GM23338 (cell line): ENCODE data around the gene CRACDL. TPM values are rescaled to one million over a fixed set of nuclear protein-coding genes. Genes with fewer than 3 reads are reported as not detected.

Source experiments
- ATAC-seq: fragments of 200-7000 bp; cut with Tn5 transposase; 3 replicates; pipeline ENCODE4 v1.9.1; 2020
- DNase-seq: peaks from one replicate; pipeline ENCODE4 v3.0.0-alpha.2; 2015; ENCODE audit warnings: low spot score
- H2AFZ ChIP-seq: fragments of 200-600 bp; sonication (generic); 2 replicates; pipeline ENCODE4 v1.8.0; 2016; ENCODE audit warnings: antibody characterized with exemption, mild to moderate bottlenecking, moderate library complexity
- H3F3A ChIP-seq: fragments of 200-600 bp; sonication (generic); replicated peaks from 2 replicates; pipeline ENCODE4 v1.8.0; 2017; ENCODE audit warnings: antibody characterized with exemption, mixed run types, low read depth
- H3K27ac ChIP-seq: fragments of 200-600 bp; sonication (generic); 2 replicates; pipeline ENCODE4 v1.6.1; 2016; ENCODE audit warnings: low read depth
- H3K27me3 ChIP-seq: fragments of 200-600 bp; sonication (generic); 2 replicates; pipeline ENCODE4 v1.8.0; 2016; ENCODE audit warnings: mild to moderate bottlenecking, mixed run types, moderate library complexity; ENCODE audit not compliant: insufficient read depth
- H3K36me3 ChIP-seq: fragments of 200-600 bp; sonication (generic); 2 replicates; pipeline ENCODE4 v1.8.0; 2016; ENCODE audit warnings: mild to moderate bottlenecking; ENCODE audit not compliant: insufficient read depth
- H3K4me1 ChIP-seq: fragments of 200-600 bp; sonication (generic); 2 replicates; pipeline ENCODE4 v1.8.0; 2016; ENCODE audit warnings: mild to moderate bottlenecking, moderate library complexity; ENCODE audit not compliant: insufficient read depth
- H3K4me2 ChIP-seq: fragments of 200-600 bp; sonication (generic); 2 replicates; pipeline ENCODE4 v1.7.1; 2017; ENCODE audit warnings: mixed run types
- H3K4me3 ChIP-seq: fragments of 200-600 bp; sonication (generic); 2 replicates; pipeline ENCODE4 v1.6.1; 2016; ENCODE audit warnings: mixed run types
- H3K79me2 ChIP-seq: fragments of 200-600 bp; sonication (generic); replicated peaks from 2 replicates; pipeline ENCODE4 v1.8.0; 2017; ENCODE audit warnings: mild to moderate bottlenecking; ENCODE audit not compliant: insufficient read depth
- H3K9me2 ChIP-seq: fragments of 200-600 bp; sonication (generic); 2 replicates; pipeline ENCODE4 v1.8.0; 2017; ENCODE audit not compliant: insufficient read depth
- H4K20me1 ChIP-seq: fragments of 200-600 bp; sonication (generic); replicated peaks from 2 replicates; pipeline ENCODE4 v1.8.0; 2017; ENCODE audit warnings: mild to moderate bottlenecking; ENCODE audit not compliant: insufficient read depth
- H3K27ac Mint-ChIP-seq: 2 replicates; pipeline ENCODE4 v1.8.0; 2020; ENCODE audit warnings: inconsistent platforms, mild to moderate bottlenecking, moderate library complexity, mixed read lengths
- H3K27me3 Mint-ChIP-seq: 3 replicates; pipeline ENCODE4 v1.8.0; 2022; ENCODE audit warnings: low read depth, mild to moderate bottlenecking, moderate library complexity, mixed read lengths, inconsistent platforms; ENCODE audit not compliant: insufficient read depth, poor library complexity
- H3K36me3 Mint-ChIP-seq: 3 replicates; pipeline ENCODE4 v1.8.0; 2021; ENCODE audit warnings: low read depth, mild to moderate bottlenecking, inconsistent platforms, moderate library complexity, mixed read lengths
- H3K4me1 Mint-ChIP-seq: 3 replicates; pipeline ENCODE4 v1.8.0; 2020; ENCODE audit warnings: mild to moderate bottlenecking, inconsistent platforms, mixed read lengths
- H3K4me3 Mint-ChIP-seq: 3 replicates; pipeline ENCODE4 v1.8.0; 2021; ENCODE audit warnings: moderate library complexity, mild to moderate bottlenecking, inconsistent platforms, mixed read lengths
- H3K9me3 Mint-ChIP-seq: 3 replicates; pipeline ENCODE4 v1.8.0; 2020; ENCODE audit warnings: moderate library complexity, mild to moderate bottlenecking, inconsistent platforms, mixed read lengths
- CREB1 ChIP-seq: fragments of 250-450 bp; sonication (Bioruptor Pico); IDR thresholded peaks from 2 replicates; pipeline ENCODE4 v1.5.0; 2020; ENCODE audit warnings: low read depth, mild to moderate bottlenecking, moderate library complexity
- CTCF ChIP-seq, 2 experiments: fragments of 200-600 bp in 1 of 2; sonication (generic) in 1 of 2; conservative IDR thresholded peaks; 2 replicates each; pipeline versions ENCODE4 v1.5.1 to v1.6.1; 2016 to 2017; ENCODE audit warnings: antibody characterized with exemption in 2 of 2, low read depth in 2 of 2, mild to moderate bottlenecking in 2 of 2, moderate library complexity in 1 of 2
- ETS1 ChIP-seq: IDR thresholded peaks from 2 replicates; pipeline ENCODE4 v1.6.1; 2016; ENCODE audit warnings: antibody characterized with exemption
- JUNB ChIP-seq: IDR thresholded peaks from one replicate; pipeline ENCODE4 v1.6.1; 2016; ENCODE audit warnings: antibody characterized with exemption; ENCODE audit not compliant: unreplicated experiment
- NANOG ChIP-seq: IDR thresholded peaks from 2 replicates; pipeline ENCODE4 v1.6.1; 2016; ENCODE audit warnings: antibody characterized with exemption, borderline replicate concordance
- POLR2AphosphoS5 ChIP-seq: IDR thresholded peaks from 2 replicates; pipeline ENCODE4 v1.6.1; 2016; ENCODE audit warnings: antibody characterized with exemption, low read depth
- ZNF114 ChIP-seq: fragments of 250-450 bp; sonication (Bioruptor Pico); IDR thresholded peaks from 2 replicates; pipeline ENCODE4 v1.5.0; 2020; ENCODE audit warnings: mild to moderate bottlenecking, moderate library complexity
- ZNF331 ChIP-seq: fragments of 250-450 bp; sonication (Bioruptor Pico); IDR thresholded peaks from 2 replicates; pipeline ENCODE4 v1.5.0; 2020; ENCODE audit warnings: low read depth, mild to moderate bottlenecking, moderate library complexity
- ZNF462 ChIP-seq: fragments of 250-450 bp; sonication (Bioruptor Pico); IDR thresholded peaks from 2 replicates; pipeline ENCODE4 v1.5.0; 2020; ENCODE audit warnings: mild to moderate bottlenecking, moderate library complexity
- polyA plus RNA-seq: library from polyadenylated mRNA; unstranded; fragments of >200 nt; fragmentation: Nextera tagmentation; extraction: Ambion mirVana; gene quantifications from 2 replicates; pipeline ENCODE4 v1.2.1, GENCODE V29; 2016
- total RNA-seq: library from RNA; depleted of rRNA; stranded (reverse); fragments of >200 nt; shearing (Covaris generic); gene quantifications from 2 replicates; pipeline ENCODE4 v1.2.3, GENCODE V29; 2014

The CRACDL gene
- total and polyA plus RNA-seq, 2 experiments from 2014 or later = 0.14 to 0.16 TPM

- no peak overlapping the region for H3K4me3 Mint-ChIP-seq
- Histone ChIP-seq H2AFZ (peak overlapping the region; percentile 59; the same call in 1 of the 2 replicates), H4K20me1 (no peaks in the 10 kb centered on the region), H3K27ac (no peak overlapping the region; the same call in 1 of the 2 replicates), H3K27me3 (no peaks in the 10 kb centered on the region), H3K79me2 (no peaks in the 10 kb centered on the region), H3K36me3 (no peaks in the 10 kb centered on the region), H3K9me2 (no peaks in the 10 kb centered on the region), H3K4me2 (no peak overlapping the region), H3K4me1 (peaks cover 5% of the 10 kb centered on the region; the same call in 1 of the 2 replicates), H3K4me3 (no peak overlapping the region), H3F3A (no peaks in the 10 kb centered on the region)
- H3K9me3 Mint-ChIP-seq = peaks cover 5% of the 10 kb centered on the region; the same call in 2 of the 3 replicates
- H3K36me3 Mint-ChIP-seq = no peaks in the 10 kb centered on the region; the same call in 2 of the 3 replicates
- peak; percentile 45 for ATAC-seq
- peaks cover 12% of the 10 kb centered on the region for H3K4me1 Mint-ChIP-seq
- H3K27ac Mint-ChIP-seq = no peak overlapping the region
- no peak for DNase-seq
- TF ChIP-seq CTCF (conservative IDR thresholded peaks at IDR 0.05; ENCODE audit: low read depth in 2 of 2) (no peak), POLR2AphosphoS5 (no peak), ZNF462 (no peak), NANOG (no peak), JUNB (no peak), CREB1 (no peak), ZNF331 (CRISPR knock-in tag) (no peak), ZNF114 (CRISPR knock-in tag) (no peak), ETS1 (no peak)
- peaks cover 4% of the 10 kb centered on the region for H3K27me3 Mint-ChIP-seq
Measured at GRCh38 chr2:98927027-98927426, 9.0 kb downstream of the CRACDL start.
